Hematopoietic multipotent progenitor cell treated with erythropoietin and hydrocortisone succinate and interleukin-3 and kit ligand, for 17 days (in vitro differentiated cells): Measurements from ENCODE around the gene DCP2.

ENCODE experiments used
- DNase-seq: peaks from one replicate; pipeline ENCODE4 v3.0.0-alpha.2; 2015; ENCODE audit warnings: low spot score

The DCP2 gene

GRCh38 chr5:113022661-113023060 is 46.1 kb downstream of the DCP2 start:
- DNase-seq, result no peak

- no peak for DNase-seq
Measured at GRCh38 chr5:113024076-113024697, 47.6 kb downstream of the DCP2 start.

GRCh38 chr5:113025596-113025995 is 49.0 kb downstream of the DCP2 start:
- no peak for DNase-seq

GRCh38 chr5:113026211-113026610 is 49.6 kb downstream of the DCP2 start:
- DNase-seq, result no peak

- DNase-seq, result no peak
Measured at GRCh38 chr5:113027015-113027414, 50.4 kb downstream of the DCP2 start.

- no peak for DNase-seq
Measured at GRCh38 chr5:113027431-113027830, 50.8 kb downstream of the DCP2 start.

- DNase-seq, result no peak
Measured at GRCh38 chr5:113029614-113030013, 53.0 kb downstream of the DCP2 start.

- no peak for DNase-seq
Measured at GRCh38 chr5:113031104-113031503, 54.5 kb downstream of the DCP2 start.

GRCh38 chr5:113031557-113031956 is 55.0 kb downstream of the DCP2 start:
- DNase-seq, result no peak

- no peak for DNase-seq
Measured at GRCh38 chr5:113034182-113034773, 57.7 kb downstream of the DCP2 start.

- DNase-seq, result no peak
Measured at GRCh38 chr5:113035096-113035495, 58.5 kb downstream of the DCP2 start.

GRCh38 chr5:113036321-113036720 is 59.7 kb downstream of the DCP2 start:
- no peak for DNase-seq

- DNase-seq, result no peak
Measured at GRCh38 chr5:113036826-113037225, 60.2 kb downstream of the DCP2 start.

- DNase-seq, result no peak
Measured at GRCh38 chr5:113038136-113038535, 61.5 kb downstream of the DCP2 start.

- no peak for DNase-seq
Measured at GRCh38 chr5:113038714-113039113, 62.1 kb downstream of the DCP2 start.

- no peak for DNase-seq
Measured at GRCh38 chr5:113039229-113039933, 62.8 kb downstream of the DCP2 start.

GRCh38 chr5:113039934-113040285 is 63.3 kb downstream of the DCP2 start:
- no peak for DNase-seq

GRCh38 chr5:113040672-113041260 is 64.2 kb downstream of the DCP2 start:
- no peak for DNase-seq

- DNase-seq, result no peak
Measured at GRCh38 chr5:113042491-113043243, 66.1 kb downstream of the DCP2 start.

GRCh38 chr5:113043491-113043931 is 66.9 kb downstream of the DCP2 start:
- no peak for DNase-seq

- no peak for DNase-seq
Measured at GRCh38 chr5:113044776-113045465, 68.3 kb downstream of the DCP2 start.

- DNase-seq, result no peak
Measured at GRCh38 chr5:113047234-113047633, 70.6 kb downstream of the DCP2 start.
